Stimulated activated CD8-positive, alpha-beta memory T cell treated with anti-CD3 and anti-CD28 coated beads, Interleukin-12 subunit alpha, Interleukin-12 subunit beta, amount 100 ng/mL, for 4 hours (primary cell): ENCODE data around the gene EPHB1.
"Not testable (repeated sequence)": the region's sequence is repeated elsewhere in the genome, so short reads cannot be mapped to it uniquely, and the experiment has no call there.

Source experiments
- DNase-seq: peaks from one replicate; pipeline ENCODE4 v3.0.0-alpha.2; 2020; ENCODE audit warnings: low read depth

EPHB1 gene

GRCh38 chr3:135216659-135217058 lies 421.6 kb downstream of the EPHB1 start:
- DNase-seq, result no peak

- DNase-seq, result no peak
These were observed 422.7 kb downstream of the EPHB1 start for GRCh38 chr3:135217730-135218129.

- no peak for DNase-seq
These were observed 423.2 kb downstream of the EPHB1 start for GRCh38 chr3:135218304-135218703.

- no peak for DNase-seq
These were observed 423.7 kb downstream of the EPHB1 start for GRCh38 chr3:135218782-135219181.

- DNase-seq, result no peak
These were observed 429.8 kb downstream of the EPHB1 start for GRCh38 chr3:135224815-135225362.

- DNase-seq, result no peak
These were observed 431.0 kb downstream of the EPHB1 start for GRCh38 chr3:135226057-135226456.

GRCh38 chr3:135228201-135228600 lies 433.1 kb downstream of the EPHB1 start:
- no peak for DNase-seq

GRCh38 chr3:135229018-135229495 lies 434.0 kb downstream of the EPHB1 start:
- DNase-seq, result no peak

- no peak for DNase-seq
These were observed 436.7 kb downstream of the EPHB1 start for GRCh38 chr3:135231737-135232136.

GRCh38 chr3:135232226-135232625 lies 437.2 kb downstream of the EPHB1 start:
- no peak for DNase-seq

- DNase-seq, result not testable (repeated sequence)
These were observed 438.4 kb downstream of the EPHB1 start for GRCh38 chr3:135233476-135233875.

- DNase-seq, result no peak
These were observed 440.5 kb downstream of the EPHB1 start for GRCh38 chr3:135235541-135235940.

- no peak for DNase-seq
These were observed 442.5 kb downstream of the EPHB1 start for GRCh38 chr3:135237371-135238143.

GRCh38 chr3:135238236-135238830 lies 443.3 kb downstream of the EPHB1 start:
- no peak for DNase-seq

GRCh38 chr3:135238871-135239614 lies 444.0 kb downstream of the EPHB1 start:
- DNase-seq, result no peak

- DNase-seq, result no peak
These were observed 444.5 kb downstream of the EPHB1 start for GRCh38 chr3:135239615-135239884.

- DNase-seq, result no peak
These were observed 445.4 kb downstream of the EPHB1 start for GRCh38 chr3:135240426-135240825.

GRCh38 chr3:135242285-135242684 lies 447.2 kb downstream of the EPHB1 start:
- DNase-seq, result no peak

- DNase-seq, result no peak
These were observed 448.6 kb downstream of the EPHB1 start for GRCh38 chr3:135243616-135244015.

GRCh38 chr3:135246027-135246426 lies 451.0 kb downstream of the EPHB1 start:
- no peak for DNase-seq

GRCh38 chr3:135248213-135248612 lies 453.2 kb downstream of the EPHB1 start:
- DNase-seq, result no peak

GRCh38 chr3:135249186-135249585 lies 454.1 kb downstream of the EPHB1 start:
- no peak for DNase-seq

- no peak for DNase-seq
These were observed 463.9 kb downstream of the EPHB1 start for GRCh38 chr3:135258916-135259315.
